Neural progenitor cell (in vitro differentiated cells): Measurements from ENCODE around the gene NFATC2. TPM values are rescaled to one million over a fixed set of nuclear protein-coding genes. Genes with fewer than 3 reads are reported as not detected.

Experiments used
- DNase-seq: peaks from one replicate; pipeline ENCODE4 v3.0.0-alpha.2; 2016; ENCODE audit warnings: low spot score
- H2AFZ ChIP-seq: fragments of 200-600 bp; sonication (generic); replicated peaks from 2 replicates; pipeline ENCODE4 v1.6.1; 2016; ENCODE audit warnings: antibody characterized with exemption
- H3F3A ChIP-seq: fragments of 200-600 bp; sonication (generic); 2 replicates; pipeline ENCODE4 v1.6.1; 2016; ENCODE audit warnings: antibody characterized with exemption, low read depth
- H3K27ac ChIP-seq: fragments of 200-600 bp; sonication (generic); 2 replicates; pipeline ENCODE4 v1.5.1; 2016; ENCODE audit warnings: mild to moderate bottlenecking
- H3K27me3 ChIP-seq: fragments of 200-600 bp; sonication (generic); 2 replicates; pipeline ENCODE4 v1.6.1; 2016; ENCODE audit warnings: mild to moderate bottlenecking, moderate library complexity
- H3K36me3 ChIP-seq: fragments of 200-600 bp; sonication (generic); 2 replicates; pipeline ENCODE4 v1.5.1; 2016
- H3K4me1 ChIP-seq: fragments of 200-600 bp; sonication (generic); 2 replicates; pipeline ENCODE4 v1.6.1; 2016; ENCODE audit warnings: mixed run types
- H3K4me2 ChIP-seq: fragments of 200-600 bp; sonication (generic); 2 replicates; pipeline ENCODE4 v1.6.1; 2016
- H3K4me3 ChIP-seq: fragments of 200-600 bp; sonication (generic); 2 replicates; pipeline ENCODE4 v1.5.1; 2016
- H3K79me2 ChIP-seq: fragments of 200-600 bp; sonication (generic); 2 replicates; pipeline ENCODE4 v1.6.1; 2016; ENCODE audit warnings: low read depth
- H3K9ac ChIP-seq: fragments of 200-600 bp; sonication (generic); 2 replicates; pipeline ENCODE4 v1.6.1; 2016
- H3K9me3 ChIP-seq: fragments of 200-600 bp; sonication (generic); 2 replicates; pipeline ENCODE4 v1.5.1; 2016; ENCODE audit warnings: low read depth
- H4K20me1 ChIP-seq: fragments of 200-600 bp; sonication (generic); 2 replicates; pipeline ENCODE4 v1.6.1; 2016; ENCODE audit warnings: low read depth
- H3K27ac Mint-ChIP-seq: 3 replicates; pipeline ENCODE4 v1.8.0; 2021; ENCODE audit warnings: mixed read lengths
- H3K27me3 Mint-ChIP-seq: 2 replicates; pipeline ENCODE4 v1.8.0; 2022; ENCODE audit warnings: low read depth, mild to moderate bottlenecking, inconsistent platforms, moderate library complexity, mixed read lengths; ENCODE audit not compliant: insufficient read depth
- H3K36me3 Mint-ChIP-seq: 3 replicates; pipeline ENCODE4 v1.8.0; 2021; ENCODE audit warnings: mixed read lengths
- H3K4me1 Mint-ChIP-seq: 3 replicates; pipeline ENCODE4 v1.8.0; 2021; ENCODE audit warnings: mixed read lengths
- H3K4me3 Mint-ChIP-seq: 3 replicates; pipeline ENCODE4 v1.8.0; 2021; ENCODE audit warnings: mild to moderate bottlenecking, moderate library complexity, mixed read lengths
- H3K9me3 Mint-ChIP-seq: 3 replicates; pipeline ENCODE4 v1.8.0; 2020; ENCODE audit warnings: mixed read lengths
- CTCF ChIP-seq: fragments of 200-600 bp; sonication (generic); IDR thresholded peaks from 2 replicates; pipeline ENCODE4 v1.5.1; 2017; ENCODE audit warnings: antibody characterized with exemption, mild to moderate bottlenecking
- EZH2 ChIP-seq: fragments of 200-600 bp; sonication (generic); IDR thresholded peaks from 2 replicates; pipeline ENCODE4 v1.6.1; 2017; ENCODE audit warnings: antibody characterized with exemption, mild to moderate bottlenecking, moderate library complexity
- EZH2phosphoT487 ChIP-seq: fragments of 200-600 bp; sonication (generic); IDR thresholded peaks from 2 replicates; pipeline ENCODE4 v1.6.1; 2017; ENCODE audit warnings: antibody characterized with exemption
- total RNA-seq: library from RNA; depleted of rRNA; stranded (reverse); fragments of >200 nt; gene quantifications from 2 replicates; pipeline ENCODE4 v1.2.3, GENCODE V29; 2015; ENCODE audit warnings: low replicate concordance

NFATC2 gene
- total RNA-seq, 1 donor from 2014 or later = 0.19 TPM

GRCh38 chr20:51563174-51563485, 20.6 kb upstream of the NFATC2 start:
- Histone ChIP-seq H3K27me3 (peaks cover 69% of the 10 kb centered on the region), H3K4me3 (peak overlapping the region; percentile 52), H4K20me1 (peaks cover 5% of the 10 kb centered on the region), H3K9ac (no peak overlapping the region), H3K4me2 (peak overlapping the region; percentile 81), H2AFZ (peak overlapping the region; percentile 83), H3K4me1 (peaks cover 15% of the 10 kb centered on the region), H3K79me2 (no peaks in the 10 kb centered on the region), H3K9me3 (no peaks in the 10 kb centered on the region), H3F3A (peaks cover 38% of the 10 kb centered on the region), H3K36me3 (no peaks in the 10 kb centered on the region), H3K27ac (no peak overlapping the region)
- H3K4me3 Mint-ChIP-seq = peak overlapping the region; percentile 85
- H3K27me3 Mint-ChIP-seq = peaks cover 39% of the 10 kb centered on the region
- peaks cover 44% of the 10 kb centered on the region for H3K4me1 Mint-ChIP-seq
- no peak for DNase-seq
- TF ChIP-seq EZH2 (peak; percentile 51), CTCF (no peak)
- peaks cover 3% of the 10 kb centered on the region for H3K9me3 Mint-ChIP-seq
- H3K27ac Mint-ChIP-seq = no peak overlapping the region
- no peaks in the 10 kb centered on the region for H3K36me3 Mint-ChIP-seq

GRCh38 chr20:51562332-51563173, 20.0 kb upstream of the NFATC2 start:
- Histone ChIP-seq H3K9ac (no peak overlapping the region), H3K4me1 (peaks cover 15% of the 10 kb centered on the region), H3K79me2 (no peaks in the 10 kb centered on the region), H3K9me3 (no peaks in the 10 kb centered on the region), H2AFZ (peak overlapping the region; percentile 83), H3K27ac (no peak overlapping the region), H3K4me2 (peak overlapping the region; percentile 81), H3K36me3 (no peaks in the 10 kb centered on the region), H4K20me1 (peaks cover 5% of the 10 kb centered on the region), H3K27me3 (peaks cover 69% of the 10 kb centered on the region), H3K4me3 (peak overlapping the region; percentile 52), H3F3A (peaks cover 38% of the 10 kb centered on the region)
- peak; percentile 83 for DNase-seq
- Mint-ChIP-seq H3K4me3 (peak overlapping the region; percentile 85), H3K4me1 (peaks cover 46% of the 10 kb centered on the region), H3K36me3 (no peaks in the 10 kb centered on the region), H3K27ac (peak overlapping the region; percentile 66), H3K27me3 (peaks cover 39% of the 10 kb centered on the region), H3K9me3 (no peaks in the 10 kb centered on the region)
- peak; percentile 35 for TF ChIP-seq CTCF
- TF ChIP-seq EZH2phosphoT487 = no peak
- TF ChIP-seq EZH2 = peak; percentile 76

- H4K20me1 ChIP-seq = peaks cover 5% of the 10 kb centered on the region
- H3K4me3 Mint-ChIP-seq = peak overlapping the region; percentile 85
- no peak for DNase-seq
- H3K4me2 ChIP-seq = peak overlapping the region; percentile 81
- H3K79me2 ChIP-seq = no peaks in the 10 kb centered on the region
- H3K27ac ChIP-seq = no peak overlapping the region
- H3K4me1 Mint-ChIP-seq = peaks cover 52% of the 10 kb centered on the region
- no peaks in the 10 kb centered on the region for H3K36me3 ChIP-seq
- H3K9me3 ChIP-seq = no peaks in the 10 kb centered on the region
- H3K36me3 Mint-ChIP-seq = no peaks in the 10 kb centered on the region
- no peak overlapping the region for H3K9ac ChIP-seq
- TF ChIP-seq CTCF (no peak), EZH2phosphoT487 (no peak), EZH2 (no peak)
- H3F3A ChIP-seq = peaks cover 38% of the 10 kb centered on the region
- peaks cover 36% of the 10 kb centered on the region for H3K27me3 Mint-ChIP-seq
- peak overlapping the region; percentile 52 for H3K4me3 ChIP-seq
- peaks cover 69% of the 10 kb centered on the region for H3K27me3 ChIP-seq
- no peaks in the 10 kb centered on the region for H3K9me3 Mint-ChIP-seq
- peak overlapping the region; percentile 83 for H2AFZ ChIP-seq
- no peak overlapping the region for H3K27ac Mint-ChIP-seq
- H3K4me1 ChIP-seq = peaks cover 15% of the 10 kb centered on the region
These were observed 19.5 kb upstream of the NFATC2 start for GRCh38 chr20:51562027-51562331.
